ENCODE measurements around the gene HEPHL1.

The HEPHL1 gene

DNA sequence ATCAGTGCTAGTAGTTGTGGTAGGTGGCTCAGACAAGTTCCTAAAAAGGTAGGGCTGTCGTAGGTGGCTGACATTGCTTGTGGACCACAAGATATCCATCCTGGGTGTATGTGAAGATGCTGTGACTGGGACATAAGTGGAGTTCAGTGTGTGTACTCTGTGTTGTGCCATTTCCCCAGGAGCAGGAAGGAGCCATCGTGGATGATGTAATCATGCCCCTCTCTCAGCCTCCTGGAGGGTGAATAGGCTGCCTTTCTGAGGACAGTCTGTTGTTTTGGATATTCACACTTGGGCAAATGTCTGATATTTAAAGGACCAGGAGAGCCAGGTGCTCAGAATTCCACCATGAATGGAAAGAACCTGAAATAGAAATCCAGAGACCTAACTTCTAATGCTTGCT lies 2.7 kb downstream of the HEPHL1 start:
- DNase-seq, result no peak

GRCh38 chr11:94024547-94024946 lies 3.4 kb downstream of the HEPHL1 start:
- no peak for DNase-seq

DNA sequence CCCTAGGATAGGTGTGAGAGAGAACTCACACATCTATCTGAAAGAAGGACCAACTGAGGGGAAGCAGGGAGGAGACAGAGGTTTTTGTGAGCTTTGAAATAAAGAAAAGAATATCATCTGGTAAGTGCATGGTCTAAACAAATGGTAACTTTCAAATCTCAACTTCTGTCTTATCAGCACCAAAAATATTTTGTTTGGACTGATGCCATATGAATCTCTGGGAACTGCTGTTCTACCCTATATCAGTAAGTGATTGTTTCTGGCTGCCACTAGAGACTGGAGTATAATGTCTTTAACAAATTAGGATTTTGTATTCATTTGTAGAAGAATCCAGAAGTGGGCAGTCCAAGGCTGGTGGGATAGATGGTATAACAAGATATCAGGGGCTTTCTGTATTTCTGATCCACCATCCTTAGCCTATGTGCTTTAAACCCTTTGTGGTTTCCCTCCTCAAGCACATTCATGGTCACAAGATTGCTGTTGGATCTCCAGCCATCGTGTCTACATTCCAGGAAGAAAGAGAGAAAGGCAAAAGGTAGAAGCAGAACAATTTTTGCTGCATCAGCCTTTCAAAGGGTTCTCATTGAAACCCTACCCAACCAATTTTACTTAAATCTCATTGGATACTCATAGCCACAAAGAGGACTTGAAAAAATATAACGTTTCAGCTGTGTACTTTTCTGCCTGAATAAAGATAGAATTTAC lies 4.7 kb downstream of the HEPHL1 start:
- no peak for DNase-seq

- DNase-seq, result no peak
Measured at GRCh38 chr11:94027210-94027609, 6.1 kb downstream of the HEPHL1 start.

DNA sequence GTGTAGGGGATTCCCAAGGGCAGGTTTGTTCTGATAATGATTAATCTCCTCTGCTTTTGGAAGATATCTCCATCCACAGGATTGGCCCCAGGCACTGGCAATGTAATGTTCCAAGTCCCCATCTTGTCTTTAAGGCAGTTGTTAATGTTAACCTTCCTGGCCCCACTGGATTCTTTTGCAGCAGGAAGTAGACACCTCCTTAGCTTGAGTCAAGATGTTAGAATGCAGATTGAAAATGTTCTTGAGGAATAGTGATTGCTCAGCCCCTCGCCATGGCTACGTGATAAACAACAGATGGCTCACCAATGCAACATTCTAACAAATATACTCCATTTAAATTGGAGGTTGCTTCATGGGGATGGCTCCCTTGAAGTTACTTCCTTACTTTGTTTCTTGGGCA lies 7.3 kb downstream of the HEPHL1 start:
- DNase-seq, result no peak

DNA sequence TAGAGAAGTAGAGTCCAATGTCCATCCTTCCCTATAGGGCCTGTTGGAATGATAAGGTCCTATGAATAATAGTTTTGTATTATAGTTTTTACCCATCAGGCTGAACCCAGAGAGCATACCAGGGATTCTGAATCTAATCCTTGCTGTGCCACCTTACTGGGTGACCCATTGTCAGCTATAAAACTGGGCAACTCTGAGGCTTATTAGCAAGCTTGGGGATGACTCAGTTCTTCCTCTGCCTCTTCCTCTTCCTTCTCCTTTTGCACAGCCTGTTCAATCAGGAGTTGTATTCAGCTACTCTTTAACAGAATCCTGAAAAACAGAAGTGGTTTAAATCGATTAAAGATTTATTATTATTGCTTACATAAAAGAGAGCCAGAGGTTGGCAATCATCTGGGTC lies 8.9 kb downstream of the HEPHL1 start:
- no peak for DNase-seq

- DNase-seq, result no peak
Measured at GRCh38 chr11:94031625-94032024, 10.5 kb downstream of the HEPHL1 start.

DNA sequence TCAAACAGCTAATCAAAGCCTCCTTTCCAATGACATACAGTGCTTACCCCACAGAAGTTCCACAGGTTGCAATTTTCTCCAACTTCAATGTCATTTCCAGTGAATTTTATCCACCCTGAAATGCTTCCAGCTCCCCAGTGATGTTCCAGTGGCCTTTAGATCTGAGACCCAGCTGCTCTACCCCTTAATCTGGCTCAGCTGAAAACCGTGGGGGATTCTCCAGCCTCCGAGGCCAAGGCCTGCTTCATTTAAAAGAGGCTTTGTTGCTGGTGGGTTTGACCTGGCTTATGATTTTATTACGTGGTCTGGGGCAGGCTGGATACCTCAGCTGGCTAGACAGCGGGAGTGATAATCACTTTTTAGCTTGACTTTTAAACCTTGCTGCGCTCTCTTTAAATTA lies 10.9 kb downstream of the HEPHL1 start:
- DNase-seq, result no peak

- no peak for DNase-seq
Measured at GRCh38 chr11:94032725-94033124, 11.6 kb downstream of the HEPHL1 start.

GRCh38 chr11:94034207-94034606 lies 13.1 kb downstream of the HEPHL1 start:
- DNase-seq, result no peak

GRCh38 chr11:94036096-94036495 lies 14.9 kb downstream of the HEPHL1 start:
- DNase-seq, result no peak

DNA sequence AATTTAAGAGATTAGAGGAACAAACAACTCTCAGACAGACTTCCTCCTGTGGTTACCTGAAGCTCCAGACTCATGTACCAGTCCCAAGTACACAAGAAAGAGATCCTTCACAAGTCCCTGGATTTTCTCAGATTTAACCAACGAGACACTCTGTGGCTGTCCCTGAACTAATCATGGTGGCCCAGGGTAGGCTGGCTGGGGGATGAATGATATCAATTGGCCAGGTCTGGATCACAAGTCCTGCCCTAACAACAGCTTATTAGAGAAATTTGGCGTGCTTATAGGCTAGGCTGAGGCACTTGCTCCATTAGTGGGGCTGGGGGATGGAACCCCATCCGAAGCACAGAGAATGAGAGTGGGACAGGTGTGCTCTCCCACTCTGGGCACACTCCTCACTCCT lies 22.1 kb downstream of the HEPHL1 start:
- DNase-seq, result no peak

DNA sequence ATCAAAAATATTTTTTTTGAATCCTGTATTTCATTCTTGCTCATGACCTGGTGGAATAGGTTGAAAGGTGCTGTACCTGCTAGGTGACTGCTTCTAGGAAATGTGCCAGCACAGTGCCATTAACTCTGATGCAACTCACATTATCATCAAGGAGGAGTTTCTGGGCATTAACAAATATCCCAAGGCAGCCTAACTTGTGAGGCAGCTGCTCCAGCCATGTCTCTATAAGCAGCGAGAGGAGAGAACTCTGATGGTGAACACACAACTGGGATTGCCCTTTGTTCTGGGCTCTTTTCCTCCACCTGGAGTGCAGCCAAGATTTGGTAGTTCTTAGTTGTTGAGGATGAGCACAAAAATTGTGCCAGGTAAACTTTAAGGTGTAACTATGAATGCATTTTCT lies 25.6 kb downstream of the HEPHL1 start:
- DNase-seq, result no peak

DNA sequence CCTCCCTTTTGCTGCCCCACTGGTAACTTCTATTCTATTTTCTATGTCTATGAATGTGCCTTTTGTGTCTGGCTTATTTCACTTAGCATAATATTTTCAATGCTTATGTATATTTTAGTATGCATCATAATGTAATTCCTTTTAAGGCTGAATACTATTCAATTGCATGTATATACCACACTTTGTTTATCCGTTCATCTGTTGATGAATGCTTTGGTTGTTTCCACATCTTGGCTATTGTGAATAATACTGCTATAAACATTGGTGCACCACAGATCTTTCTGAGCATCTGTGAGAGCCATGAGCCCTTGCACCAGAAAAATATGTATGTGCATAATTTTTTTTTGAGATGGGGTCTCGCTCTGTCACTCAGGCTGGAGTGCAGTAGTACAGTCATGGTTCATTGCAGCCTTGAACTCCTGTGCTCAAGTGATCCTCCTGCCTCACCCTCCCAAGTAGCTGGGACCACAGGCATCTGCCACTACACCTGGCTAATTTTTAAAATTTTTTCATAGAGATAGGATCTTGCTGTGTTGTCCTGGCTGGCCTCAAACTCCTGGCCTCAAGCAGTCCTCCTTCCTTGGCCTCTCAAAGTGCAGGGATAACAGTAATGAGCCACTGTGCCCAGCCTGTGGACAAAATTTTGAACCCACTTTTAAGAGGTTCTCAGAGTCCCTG lies 27.0 kb downstream of the HEPHL1 start:
- no peak for DNase-seq

DNA sequence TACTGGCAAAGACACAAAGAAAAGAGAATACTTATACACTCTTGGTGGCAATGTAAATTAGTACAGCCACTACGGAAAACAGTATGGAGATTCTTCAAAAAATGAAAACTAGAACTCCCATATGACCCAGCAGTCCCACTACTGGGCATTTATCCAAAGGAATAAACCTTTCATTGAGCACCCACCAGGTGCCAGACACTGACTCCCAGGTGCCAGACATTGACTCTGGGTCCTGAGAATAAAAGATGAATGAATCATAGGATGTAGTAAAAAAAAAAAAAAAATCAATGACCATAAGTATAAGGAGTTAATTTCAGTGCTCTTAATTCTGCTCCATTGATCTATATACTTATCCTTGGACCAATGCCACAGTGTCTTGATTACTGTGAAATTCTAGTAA lies 28.2 kb downstream of the HEPHL1 start:
- DNase-seq, result no peak

DNA sequence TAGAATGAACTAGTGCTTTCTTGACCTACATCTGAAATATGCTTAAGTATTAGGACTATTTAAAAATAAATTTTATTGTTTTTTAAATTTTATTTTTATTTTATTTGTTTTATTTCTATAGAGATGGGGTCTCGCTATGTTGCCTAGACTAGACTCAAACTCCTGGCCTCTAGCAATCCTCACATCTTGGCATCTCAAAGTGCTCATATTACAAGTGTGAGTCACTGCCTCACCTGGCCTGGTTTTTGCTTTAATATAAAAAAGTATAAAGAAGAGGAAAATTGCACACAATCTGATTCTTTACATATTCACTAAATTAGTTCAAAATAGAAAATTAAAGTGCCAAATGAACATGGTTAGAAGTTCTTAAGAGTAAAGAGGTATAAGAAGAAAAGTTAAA lies 37.5 kb downstream of the HEPHL1 start:
- no peak for DNase-seq

DNA sequence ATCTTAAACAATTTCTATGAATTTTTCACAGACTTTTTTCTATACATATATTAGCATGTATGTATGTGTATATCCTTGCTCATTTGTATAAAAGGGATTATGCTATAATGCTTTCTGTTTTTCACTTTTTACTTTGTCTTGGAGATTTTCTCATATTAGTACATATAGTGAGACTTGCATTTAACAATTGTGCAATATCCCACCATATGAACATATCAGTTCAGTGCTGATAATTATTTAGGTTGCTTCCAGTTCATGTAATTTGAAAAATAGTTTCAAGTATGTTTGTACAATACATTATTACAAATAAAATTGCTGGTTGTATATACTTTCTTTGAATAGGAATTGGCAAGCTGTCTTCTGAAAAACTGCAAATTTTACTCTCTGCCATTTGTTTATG lies 37.9 kb downstream of the HEPHL1 start:
- no peak for DNase-seq

DNA sequence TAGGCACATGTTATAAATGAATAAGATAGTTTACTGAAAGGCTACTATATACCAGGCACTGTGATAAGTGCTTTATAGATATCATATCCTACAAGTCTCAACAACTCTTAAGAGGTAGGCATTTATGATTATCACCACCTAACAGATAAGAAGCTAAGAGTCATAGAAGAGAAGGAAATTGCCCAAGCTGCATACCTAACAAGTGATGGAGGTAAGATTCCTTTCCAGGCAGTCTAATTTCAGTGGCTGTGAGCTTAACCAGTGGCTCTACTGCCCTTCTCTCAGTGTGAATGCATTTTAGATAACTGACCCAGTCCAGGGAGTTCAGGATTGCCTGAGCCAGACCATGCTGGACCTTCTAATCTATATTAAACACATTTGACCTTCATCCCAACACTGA lies 39.2 kb downstream of the HEPHL1 start:
- DNase-seq, result no peak

- no peak for DNase-seq
Measured at GRCh38 chr11:94062360-94062759, 41.2 kb downstream of the HEPHL1 start.

DNA sequence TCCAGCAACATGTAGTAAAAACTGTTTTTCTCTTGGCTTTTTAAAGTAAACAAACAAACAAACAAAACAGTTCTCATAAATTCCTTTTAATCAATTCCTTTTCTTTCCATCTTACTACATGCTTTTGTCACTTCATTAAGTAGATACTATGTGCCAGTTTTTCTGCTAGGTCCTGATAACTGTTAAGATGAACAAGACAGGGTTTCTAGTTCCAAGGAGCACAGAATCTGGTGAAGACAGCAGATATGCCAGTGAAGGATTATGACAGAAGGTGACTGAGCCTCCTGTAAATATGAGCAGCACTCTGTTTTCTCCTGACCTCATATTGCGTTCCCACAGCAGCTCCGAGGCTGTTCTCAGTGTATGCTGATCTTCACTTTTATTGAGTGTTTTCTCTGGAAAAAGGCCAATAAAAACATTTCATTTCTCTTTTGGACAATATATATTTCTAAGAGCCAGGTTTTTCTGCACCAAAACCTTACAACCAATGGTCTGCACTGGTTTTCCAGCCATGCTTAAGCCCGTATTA lies 45.8 kb downstream of the HEPHL1 start:
- DNase-seq, result no peak

DNA sequence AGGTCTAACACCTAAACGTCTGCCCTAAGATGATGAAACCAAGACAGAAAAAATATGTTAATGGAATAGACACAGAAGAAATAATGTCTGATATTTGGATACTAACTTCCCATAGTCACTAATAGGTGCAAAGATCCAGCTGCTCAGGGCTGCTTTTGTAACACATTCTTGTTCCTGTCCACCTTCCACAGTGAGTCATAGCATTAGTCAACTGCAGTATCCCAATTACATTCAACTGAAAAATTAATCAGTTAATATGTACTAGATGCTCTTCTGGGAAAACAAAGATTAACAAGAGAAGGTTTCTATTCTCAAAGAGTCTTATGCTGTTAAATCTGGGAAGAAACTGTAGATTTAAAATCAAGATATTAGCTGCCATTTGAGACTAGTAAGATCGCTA lies 47.6 kb downstream of the HEPHL1 start:
- no peak for DNase-seq

- no peak for DNase-seq
Measured at GRCh38 chr11:94077552-94078293, 56.6 kb downstream of the HEPHL1 start.

GRCh38 chr11:94084164-94084563 lies 63.0 kb downstream of the HEPHL1 start:
- DNase-seq, result no peak

DNA sequence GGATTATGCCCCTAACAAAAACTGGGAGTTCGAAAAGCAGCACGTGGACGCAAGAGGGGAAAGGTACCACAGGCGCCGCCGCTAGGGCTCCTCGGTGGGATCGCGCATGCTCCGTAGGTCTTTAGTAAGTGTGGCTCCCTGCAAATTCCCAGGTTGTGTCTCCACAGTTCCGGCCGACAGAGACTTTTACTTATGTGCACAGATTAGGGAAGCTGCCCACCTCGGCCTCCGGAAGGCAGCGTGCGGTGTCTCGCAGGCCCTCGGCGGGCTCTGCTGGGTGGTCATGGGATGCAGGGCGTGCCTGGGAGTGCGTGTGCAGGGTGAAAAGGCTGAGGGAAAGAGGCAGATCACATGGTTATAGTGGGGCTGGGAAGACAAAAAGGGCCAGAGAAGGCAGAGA lies 67.8 kb downstream of the HEPHL1 start:
- no peak for DNase-seq
